ENCODE results near the gene SCLY.
"Not testable (repeated sequence)": the region's sequence is repeated elsewhere in the genome, so short reads cannot be mapped to it uniquely, and the experiment has no call there.

SCLY gene

DNA sequence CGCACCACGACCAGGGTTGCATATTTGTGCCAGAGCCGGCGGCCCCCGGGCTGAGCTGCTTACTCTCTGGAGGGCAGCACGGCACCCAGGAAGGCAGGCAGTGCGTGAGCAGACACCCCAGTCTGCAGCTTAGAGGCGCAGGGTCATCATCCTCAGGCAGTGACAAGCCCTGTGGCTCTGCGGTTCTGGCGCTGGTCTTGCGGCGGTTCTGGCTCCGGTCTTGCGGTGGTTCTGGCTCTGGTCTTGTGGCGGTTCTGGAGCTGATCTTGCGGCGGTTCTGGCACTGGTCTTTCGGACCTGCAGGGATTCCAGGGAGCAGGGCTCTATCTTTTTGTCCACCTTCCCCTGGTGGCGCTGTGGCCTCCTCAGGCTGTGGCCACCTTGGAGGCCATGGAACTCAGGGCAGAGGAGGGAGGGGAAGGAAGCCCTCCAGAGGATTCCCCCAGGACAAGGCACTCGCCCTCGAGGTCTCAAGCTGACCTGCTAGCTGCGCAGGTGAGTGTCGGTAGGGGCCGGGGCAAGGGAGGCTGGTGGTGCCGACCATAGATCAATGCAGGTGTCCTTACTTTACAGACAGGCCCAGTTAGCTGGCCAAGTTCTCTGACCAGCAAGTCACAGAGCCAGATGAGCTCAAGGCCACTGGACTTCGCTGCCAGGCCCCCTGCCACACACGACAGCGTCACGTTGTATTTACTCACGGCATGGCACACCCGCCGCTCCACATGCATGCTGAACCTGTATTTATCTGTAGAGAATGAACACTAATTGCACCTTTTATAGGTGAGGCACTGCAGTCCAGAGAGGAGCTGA lies 54.3 kb downstream of the SCLY start:
- DNase-seq: no peak

DNA sequence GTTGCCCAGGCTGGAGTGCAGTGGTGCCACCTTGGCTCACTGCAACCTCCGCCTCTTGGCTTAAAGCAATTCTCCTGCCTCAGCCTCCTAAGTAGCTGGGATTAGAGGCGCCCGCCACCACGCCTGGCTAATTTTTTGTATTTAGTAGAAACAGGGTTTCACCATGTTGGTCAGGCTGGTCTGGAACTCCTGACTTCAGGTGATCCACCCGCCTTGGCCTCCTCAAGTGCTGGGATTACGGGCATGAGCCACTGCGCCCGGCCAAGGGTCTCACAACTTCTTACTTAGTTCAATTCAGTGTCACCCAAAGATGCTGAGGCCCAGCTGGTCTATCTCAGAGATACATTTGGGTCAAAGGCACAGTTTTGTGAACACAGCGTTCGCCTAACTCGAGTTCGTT lies 54.9 kb downstream of the SCLY start:
- not testable (repeated sequence) for DNase-seq

DNA sequence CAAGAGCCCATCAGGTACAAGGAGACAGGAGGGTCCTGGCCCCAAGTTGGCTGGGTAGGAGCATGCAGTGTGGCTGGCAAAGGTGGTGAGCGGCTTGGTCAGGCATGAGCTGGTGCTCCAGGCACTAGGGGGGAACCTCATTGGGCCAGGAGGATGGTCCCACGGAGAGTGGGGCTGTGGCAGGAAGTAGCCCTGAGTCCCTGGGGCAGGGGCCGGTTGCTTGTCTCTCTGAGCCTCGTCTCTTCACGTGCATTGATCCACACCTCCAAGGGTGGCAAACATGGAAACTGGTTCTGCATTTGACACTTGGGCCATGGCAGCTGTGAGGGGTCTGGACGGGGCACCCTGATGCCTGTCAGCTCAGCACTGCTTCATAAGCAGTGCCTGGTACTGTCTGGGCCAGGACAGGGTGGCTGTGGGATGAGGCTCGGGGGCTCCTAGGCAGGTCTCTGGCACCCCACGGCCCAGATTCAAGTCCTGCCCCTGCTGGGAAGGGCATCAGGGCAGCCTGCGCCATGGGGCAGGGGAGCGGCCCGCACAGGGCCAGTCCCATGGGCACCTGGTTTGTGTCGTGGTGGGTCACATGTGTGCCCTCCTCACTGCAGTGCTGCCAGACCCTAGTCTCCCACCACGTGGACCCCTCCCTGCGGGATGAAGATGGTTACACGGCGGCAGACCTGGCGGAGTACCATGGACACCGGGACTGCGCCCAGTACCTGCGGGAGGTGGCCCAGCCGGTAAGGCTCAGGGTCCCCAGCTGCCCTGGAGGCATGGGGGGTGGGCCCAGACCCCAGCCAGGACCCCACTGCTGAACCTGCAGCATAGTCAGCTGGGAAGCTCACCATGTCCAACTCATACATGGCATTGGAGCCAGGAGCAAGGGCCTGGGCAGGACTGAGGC lies 55.7 kb downstream of the SCLY start:
- DNase-seq: no peak

DNA sequence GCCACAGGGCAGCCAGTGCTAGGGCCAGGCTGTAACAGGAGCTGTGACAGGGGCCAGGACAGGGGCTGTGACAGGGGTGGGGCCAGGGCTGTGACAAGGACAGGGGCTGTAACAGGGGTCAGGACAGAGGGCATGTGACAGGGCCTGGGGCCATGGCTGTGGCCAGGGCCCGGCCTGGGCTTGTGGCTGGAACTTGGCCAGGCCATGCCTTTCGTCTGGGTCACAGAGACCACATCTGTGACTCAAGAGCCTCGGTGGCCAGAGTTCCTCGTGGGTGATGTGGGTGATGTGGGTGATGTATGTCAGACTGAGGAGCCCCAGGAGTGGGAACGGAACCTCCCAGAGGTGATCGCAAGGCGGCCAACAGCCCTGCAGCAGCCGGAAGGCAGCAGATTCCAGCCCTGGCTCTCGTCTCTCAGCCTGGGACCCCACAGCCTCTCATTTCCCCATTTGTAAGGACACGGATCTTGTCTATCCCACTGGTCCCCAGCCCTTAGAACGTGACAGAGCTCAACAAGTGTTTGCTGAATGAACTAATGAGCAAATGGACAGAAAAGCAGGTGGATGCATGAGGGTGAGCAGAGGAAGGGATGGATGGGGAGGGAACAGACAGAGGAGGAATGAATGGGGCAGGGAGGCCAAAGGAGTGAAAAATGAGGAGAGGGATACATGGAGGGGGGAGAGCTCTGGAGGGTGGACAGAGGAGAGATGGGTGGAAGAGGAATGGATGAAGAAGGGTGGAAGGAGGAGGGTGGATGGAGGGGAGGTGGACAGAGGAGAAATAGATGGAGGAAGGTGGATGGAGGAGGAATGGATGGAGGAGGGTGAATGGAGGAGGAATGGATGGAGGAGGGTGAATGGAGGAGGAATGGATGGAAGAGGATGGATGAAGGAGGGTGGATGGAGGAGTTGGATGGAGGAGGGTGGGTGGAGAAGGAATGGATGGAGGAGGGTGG lies 56.7 kb downstream of the SCLY start:
- DNase-seq: no peak

- DNase-seq: no peak
Observed at GRCh38 chr2:238119756-238120462, 59.1 kb downstream of the SCLY start.

DNA sequence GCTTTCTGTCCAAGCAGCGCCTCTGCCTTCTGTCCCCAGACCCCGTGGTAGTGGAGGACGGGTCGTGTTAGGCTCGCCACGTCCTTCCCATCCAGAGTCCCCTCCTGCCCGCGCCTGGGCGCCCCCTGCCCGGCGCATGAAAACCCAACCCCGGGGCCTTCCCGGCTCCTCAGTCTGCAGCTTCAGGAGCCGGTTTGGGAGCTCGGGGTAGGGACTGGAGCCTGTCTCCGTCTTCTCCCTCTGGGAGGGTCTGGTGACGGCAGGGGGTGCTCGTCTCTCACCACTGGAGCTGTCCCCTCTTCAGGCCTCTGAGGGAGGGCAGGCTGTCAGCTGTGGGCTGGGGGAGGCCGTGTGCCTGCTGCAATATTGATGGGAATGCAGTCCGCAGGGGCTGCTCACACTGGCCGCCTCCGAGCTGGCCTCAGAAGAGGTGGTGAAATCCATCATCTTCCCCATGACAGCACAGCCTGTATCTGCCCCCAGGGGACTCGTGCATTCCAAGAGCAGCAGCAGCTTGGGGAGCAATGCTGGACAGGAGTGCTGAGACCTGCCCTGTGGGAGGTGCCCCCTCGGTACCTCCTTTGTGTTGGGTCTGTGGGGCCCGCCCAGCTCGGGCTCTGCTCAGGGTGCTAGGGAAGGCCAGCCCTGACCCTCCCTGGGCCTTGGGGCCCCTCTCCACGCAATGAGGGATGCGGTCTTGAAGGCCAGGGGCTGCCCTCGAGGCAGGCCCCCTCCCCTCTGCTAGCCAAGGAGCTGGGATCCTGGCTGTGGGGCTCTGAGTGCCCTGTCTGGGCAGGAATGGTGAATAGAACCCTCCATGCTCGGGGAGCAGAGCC lies 59.9 kb downstream of the SCLY start:
- no peak for DNase-seq

GRCh38 chr2:238121511-238122286 lies 60.9 kb downstream of the SCLY start:
- DNase-seq: no peak

DNA sequence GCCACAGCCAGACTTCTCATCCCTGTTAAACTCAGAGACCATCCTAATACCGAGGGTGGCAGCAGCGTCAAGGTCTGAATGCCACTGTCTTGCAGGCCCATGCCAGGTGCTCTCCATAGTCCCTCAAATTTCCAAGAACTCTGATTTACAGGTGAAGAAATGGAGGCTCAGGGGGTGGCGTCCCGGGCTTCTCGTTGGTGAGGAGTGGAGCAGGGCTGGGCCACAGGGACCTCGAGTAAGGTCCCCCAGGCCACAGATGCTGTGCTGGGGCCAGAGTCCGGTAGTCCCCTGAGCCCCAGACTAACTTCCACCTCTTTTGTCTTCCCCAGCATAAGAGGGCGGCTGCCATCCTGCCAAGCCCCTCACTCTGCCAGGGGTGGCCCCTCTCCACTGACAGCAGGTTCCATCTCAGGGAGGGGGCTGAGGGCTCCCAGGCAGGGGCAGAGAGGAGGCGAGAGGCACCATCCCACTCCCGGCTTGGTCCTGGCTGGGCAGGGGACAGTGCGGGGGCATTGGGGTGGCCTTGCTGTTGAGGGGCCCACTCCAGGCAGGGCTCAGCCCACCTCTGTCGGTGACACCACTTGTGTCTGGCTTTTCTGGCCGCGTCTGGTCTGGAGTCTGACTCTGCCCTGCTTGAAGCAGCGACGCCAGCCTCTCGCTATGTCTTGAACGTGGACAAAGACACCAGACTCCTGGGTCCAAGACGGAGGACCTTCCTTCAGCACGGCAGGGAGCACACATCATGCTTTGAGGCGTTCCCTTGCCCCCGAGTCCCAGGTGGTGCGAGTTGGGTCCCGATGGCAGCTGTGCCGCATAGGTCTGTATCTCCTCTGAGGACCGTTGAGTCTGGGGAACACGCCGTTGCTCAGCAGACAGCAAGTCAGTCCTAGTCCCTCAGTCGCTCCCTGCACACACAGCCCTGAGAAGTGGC lies 61.8 kb downstream of the SCLY start:
- no peak for DNase-seq

GRCh38 chr2:238123218-238123971 lies 62.6 kb downstream of the SCLY start:
- DNase-seq: no peak

DNA sequence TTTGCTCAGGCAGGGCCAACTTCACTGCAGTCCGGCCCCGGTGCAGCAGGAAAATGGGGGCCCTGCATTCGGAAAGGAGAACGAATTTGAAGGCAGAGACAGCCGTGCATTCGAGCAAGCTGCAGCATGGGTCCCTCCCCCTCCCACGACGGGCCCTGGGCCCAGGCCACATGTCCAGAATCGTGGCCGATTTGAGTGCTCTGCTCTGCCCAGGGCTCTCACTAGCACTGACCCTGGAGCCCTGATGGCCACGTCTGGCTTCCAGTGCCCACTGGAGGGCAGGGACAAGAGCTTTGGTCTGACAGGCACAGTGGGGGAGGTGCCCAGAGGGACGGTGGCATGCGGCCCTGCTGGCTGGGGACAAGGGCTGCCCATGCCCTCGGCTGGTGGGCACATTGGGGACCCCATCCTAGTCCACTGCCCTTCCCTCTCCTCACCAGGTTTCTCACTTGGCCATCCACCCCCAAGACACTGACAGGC lies 63.2 kb downstream of the SCLY start:
- DNase-seq: no peak

- DNase-seq: no peak
Observed at GRCh38 chr2:238124488-238125126, 63.8 kb downstream of the SCLY start.

- DNase-seq: no peak
Observed at GRCh38 chr2:238125127-238125885, 64.5 kb downstream of the SCLY start.

GRCh38 chr2:238126338-238126737 lies 65.5 kb downstream of the SCLY start:
- DNase-seq: no peak

DNA sequence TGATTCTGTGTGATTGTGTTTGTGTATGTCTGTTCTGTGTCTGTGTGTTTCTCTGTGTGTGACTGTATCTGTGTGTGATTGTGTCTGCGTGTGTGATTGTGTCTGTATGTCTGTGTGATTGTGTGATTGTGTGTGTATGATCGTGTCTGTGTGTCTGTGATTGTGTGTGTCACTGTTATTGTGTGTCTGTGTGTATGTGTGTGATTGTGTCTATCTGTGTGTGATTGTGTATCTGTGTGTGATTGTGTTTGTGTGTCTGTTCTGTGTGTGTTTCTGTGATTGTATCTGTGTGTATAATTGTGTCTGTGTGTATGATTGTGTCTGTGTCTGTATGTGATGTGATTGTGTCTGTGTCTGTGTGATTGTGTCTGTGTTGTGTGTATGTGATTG lies 66.0 kb downstream of the SCLY start:
- DNase-seq: no peak

- DNase-seq: no peak
Observed at GRCh38 chr2:238127165-238128060, 66.6 kb downstream of the SCLY start.

DNA sequence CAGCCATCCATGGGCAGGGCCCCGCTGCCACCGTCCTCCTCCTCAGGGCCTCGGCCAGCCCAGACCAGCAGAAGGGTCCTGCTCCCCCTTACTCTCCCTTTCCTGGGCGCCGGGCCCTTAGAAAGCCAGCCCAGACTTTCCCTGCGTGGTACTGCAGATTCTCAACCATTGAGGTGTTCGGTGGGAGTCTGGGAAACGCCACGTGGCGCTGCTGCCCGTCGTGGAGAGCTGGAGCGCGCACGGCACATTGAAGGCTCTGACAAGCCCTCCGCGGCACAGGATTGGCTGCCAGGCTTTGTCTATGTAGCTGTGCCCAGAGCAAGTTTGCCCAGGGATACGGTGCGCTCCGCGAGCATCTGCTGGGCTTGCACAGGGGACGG lies 67.2 kb downstream of the SCLY start:
- no peak for DNase-seq

All from NCI-H748 treated with DMSO at 0.1 percent for 48 hours (cell line).